HEK293 (cell line): Measurements from ENCODE around the gene DTNA.

Source experiments
- CTCF ChIP-seq: fragments of 450-650 bp; formaldehyde crosslinking; IDR thresholded peaks from 2 replicates; pipeline ENCODE4 v1.5.1; 2016; ENCODE audit warnings: missing biosample characterization, missing genetic modification characterization
- SCRT1 ChIP-seq: fragments of 450-650 bp; formaldehyde crosslinking; IDR thresholded peaks from 2 replicates; pipeline ENCODE4 v1.5.1; 2016; ENCODE audit warnings: missing biosample characterization, missing genetic modification characterization, borderline replicate concordance
- ZNF140 ChIP-seq: fragments of 450-650 bp; formaldehyde crosslinking; IDR thresholded peaks from 2 replicates; pipeline ENCODE4 v1.5.1; 2016; ENCODE audit warnings: missing biosample characterization, missing genetic modification characterization
- ZNF558 ChIP-seq: fragments of 450-650 bp; formaldehyde crosslinking; IDR thresholded peaks from 2 replicates; pipeline ENCODE4 v1.5.1; 2016; ENCODE audit warnings: missing biosample characterization, missing genetic modification characterization
- ZNF610 ChIP-seq: fragments of 450-650 bp; formaldehyde crosslinking; IDR thresholded peaks from 2 replicates; pipeline ENCODE4 v1.5.1; 2016; ENCODE audit warnings: missing biosample characterization, missing genetic modification characterization, borderline replicate concordance

GRCh38 chr18:34767601-34768027, 57.5 kb downstream of the DTNA start:
- TF ChIP-seq ZNF610 (no peak), CTCF (no peak), SCRT1 (tag by site-specific recombination) (no peak), ZNF558 (tag by site-specific recombination) (no peak), ZNF140 (tag by site-specific recombination) (no peak)
